Tibial nerve (tissue), 4 donors: ENCODE measurements around the gene JARID2. TPM values are rescaled to one million over a fixed set of nuclear protein-coding genes. Genes with fewer than 3 reads are reported as not detected.
"Not testable (repeated sequence)": the region's sequence is repeated elsewhere in the genome, so short reads cannot be mapped to it uniquely, and the experiment has no call there.

ENCODE experiments used
- DNase-seq, 2 donors: peaks; one replicate each; pipeline ENCODE4 v3.0.0-alpha.2; 2019; ENCODE audit warnings: low spot score in 2 of 2
- H3K27ac ChIP-seq, 4 donors: fragments of 200-600 bp; sonication (generic) in 3 of 4; one replicate each; pipeline ENCODE4 v1.5.1; 2017 to 2019; ENCODE audit warnings: mild to moderate bottlenecking in 1 of 4
- H3K27me3 ChIP-seq, 2 donors: fragments of 200-600 bp; sonication (generic) in 1 of 2; one replicate each; pipeline versions ENCODE4 v1.5.1 to v1.6.0; 2017 to 2019
- H3K36me3 ChIP-seq, 3 donors: fragments of 200-600 bp; sonication (generic); one replicate each; pipeline ENCODE4 v1.5.1; 2018 to 2019
- H3K4me1 ChIP-seq, 4 donors: fragments of 200-600 bp; sonication (generic) in 3 of 4; one replicate each; pipeline ENCODE4 v1.5.1; 2017 to 2019
- H3K4me3 ChIP-seq, 4 donors: fragments of 200-600 bp; sonication (generic) in 3 of 4; one replicate each; pipeline ENCODE4 v1.5.1; 2017 to 2019; ENCODE audit warnings: mild to moderate bottlenecking in 1 of 4, moderate library complexity in 1 of 4
- H3K9me3 ChIP-seq, 4 donors: fragments of 200-600 bp; sonication (generic) in 3 of 4; one replicate each; pipeline ENCODE4 v1.5.1; 2017 to 2019
- EP300 ChIP-seq, 2 donors: sonication (generic); formaldehyde crosslinking; IDR thresholded peaks; one replicate each; pipeline ENCODE4 v1.6.1; 2017; ENCODE audit warnings: antibody characterized with exemption in 2 of 2, mild to moderate bottlenecking in 1 of 2
- POLR2A ChIP-seq, 2 donors: fragments of 450-650 bp; IDR thresholded peaks; one replicate each; pipeline ENCODE4 v1.6.1; 2017; ENCODE audit warnings: antibody characterized with exemption in 2 of 2, mild to moderate bottlenecking in 2 of 2, moderate library complexity in 2 of 2
- WGBS, 2 donors: methylation state at CpG; one replicate each; pipeline ENCODE4 v1.1.5; 2018; 5-methylcytosine and 5-hydroxymethylcytosine counted together
- total RNA-seq, 4 donors: library from RNA; depleted of rRNA; stranded (reverse); fragments of >200 nt; gene quantifications; one replicate each; pipeline ENCODE4 v1.1.0, GENCODE V29; 2016
- TF ChIP-seq, protein P1 (sequence below), 5 experiments: fragments of 200-600 bp in 3 of 5; fragments of 450-650 bp in 2 of 5; sonication (generic) in 3 of 5; IDR thresholded peaks; one replicate each; pipeline ENCODE4 v1.5.1; 2016 to 2019; ENCODE audit warnings: antibody characterized with exemption in 5 of 5, mild to moderate bottlenecking in 3 of 5, moderate library complexity in 2 of 5

The JARID2 gene
- total RNA-seq, 4 donors from 2014 or later = 9.0 to 26.1 (median 9.8) TPM

DNA sequence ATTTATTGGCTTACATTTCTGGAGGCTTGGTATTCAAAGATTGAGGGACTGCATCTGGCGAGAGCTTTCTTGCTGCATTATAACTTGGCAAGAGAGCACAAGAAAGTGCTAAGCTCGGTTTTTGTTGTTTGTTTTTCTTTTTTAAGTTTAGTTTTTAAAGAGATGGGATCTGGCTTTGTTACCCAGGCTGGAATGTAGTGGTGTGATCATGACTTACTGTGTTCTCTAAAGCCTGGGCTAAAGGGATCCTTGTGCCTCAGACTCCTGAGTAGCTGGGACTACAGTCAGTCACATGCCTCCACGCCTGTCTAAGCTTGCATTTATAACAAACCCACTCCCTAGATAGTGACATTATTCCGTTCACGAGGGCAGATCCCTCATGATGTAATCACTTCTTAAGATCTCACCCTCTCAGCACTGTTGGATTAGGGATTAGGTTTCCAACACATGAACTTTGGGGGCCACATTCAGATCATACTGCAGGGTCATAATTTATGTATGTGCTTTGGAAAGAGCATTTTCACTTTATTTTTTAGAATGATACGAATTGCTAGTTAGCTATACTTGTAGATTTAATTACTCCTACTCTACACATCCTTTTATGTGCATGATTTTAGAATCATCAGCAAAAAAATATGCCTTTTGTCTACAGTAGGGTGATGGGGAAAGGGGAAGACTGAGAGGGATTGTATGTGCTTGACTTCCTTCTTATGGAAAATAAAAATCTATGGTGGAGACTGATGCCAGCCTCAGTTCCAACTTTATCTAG, 167.8 kb downstream of the JARID2 start:
- DNase-seq = no peak
- H3K36me3 ChIP-seq = peaks cover 0 to 13% (median 0%) of the 10 kb centered on the region in 3 donors
- no peaks in the 10 kb centered on the region for H3K27me3 ChIP-seq
- WGBS, 2 donors = 27 to 29% methylated on average over 6 of the region's 6 CpGs
- TF ChIP-seq, protein P1, sequence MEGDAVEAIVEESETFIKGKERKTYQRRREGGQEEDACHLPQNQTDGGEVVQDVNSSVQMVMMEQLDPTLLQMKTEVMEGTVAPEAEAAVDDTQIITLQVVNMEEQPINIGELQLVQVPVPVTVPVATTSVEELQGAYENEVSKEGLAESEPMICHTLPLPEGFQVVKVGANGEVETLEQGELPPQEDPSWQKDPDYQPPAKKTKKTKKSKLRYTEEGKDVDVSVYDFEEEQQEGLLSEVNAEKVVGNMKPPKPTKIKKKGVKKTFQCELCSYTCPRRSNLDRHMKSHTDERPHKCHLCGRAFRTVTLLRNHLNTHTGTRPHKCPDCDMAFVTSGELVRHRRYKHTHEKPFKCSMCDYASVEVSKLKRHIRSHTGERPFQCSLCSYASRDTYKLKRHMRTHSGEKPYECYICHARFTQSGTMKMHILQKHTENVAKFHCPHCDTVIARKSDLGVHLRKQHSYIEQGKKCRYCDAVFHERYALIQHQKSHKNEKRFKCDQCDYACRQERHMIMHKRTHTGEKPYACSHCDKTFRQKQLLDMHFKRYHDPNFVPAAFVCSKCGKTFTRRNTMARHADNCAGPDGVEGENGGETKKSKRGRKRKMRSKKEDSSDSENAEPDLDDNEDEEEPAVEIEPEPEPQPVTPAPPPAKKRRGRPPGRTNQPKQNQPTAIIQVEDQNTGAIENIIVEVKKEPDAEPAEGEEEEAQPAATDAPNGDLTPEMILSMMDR (IDR thresholded peaks at IDR 0.05) = no peak
- TF ChIP-seq EP300 (IDR thresholded peaks at IDR 0.05) = peak in 1 of 2 donors; percentile 38
- peaks cover 0 to 25% (median 14%) of the 10 kb centered on the region in 4 donors for H3K4me1 ChIP-seq
- no peak overlapping the region for H3K4me3 ChIP-seq
- H3K9me3 ChIP-seq = peaks cover 0 to 5% (median 0%) of the 10 kb centered on the region in 4 donors
- H3K27ac ChIP-seq = peak overlapping the region in 1 of 4 donors; percentile 25

DNA sequence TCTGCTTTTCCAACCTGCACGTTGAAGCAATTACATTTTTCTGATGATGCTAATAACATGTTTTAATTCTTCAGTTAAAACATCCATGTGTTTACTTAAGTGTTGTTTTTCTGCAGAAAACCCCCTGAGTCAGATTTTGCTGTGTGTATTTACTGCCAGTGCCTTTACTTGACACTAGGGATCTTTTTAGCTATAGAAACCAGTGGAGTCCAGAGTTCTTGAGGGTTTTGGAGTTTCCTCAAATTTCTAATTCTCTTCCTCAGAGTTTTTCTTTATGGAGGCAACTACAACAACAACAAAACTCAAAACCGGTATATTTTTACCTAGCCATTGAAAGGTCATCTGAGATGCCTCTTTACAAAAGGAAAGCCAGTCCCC, 168.4 kb downstream of the JARID2 start:
- peaks cover 0 to 13% (median 0%) of the 10 kb centered on the region in 3 donors for H3K36me3 ChIP-seq
- peaks cover 0 to 24% (median 13%) of the 10 kb centered on the region in 4 donors for H3K4me1 ChIP-seq
- 19 to 23% methylated on average over 2 of the region's 2 CpGs for WGBS, 2 donors
- TF ChIP-seq POLR2A (IDR thresholded peaks at IDR 0.05) (no peak), EP300 (IDR thresholded peaks at IDR 0.05) (no peak)
- TF ChIP-seq, protein P1 (IDR thresholded peaks at IDR 0.05) = no peak
- no peak overlapping the region for H3K4me3 ChIP-seq
- H3K27ac ChIP-seq = no peak overlapping the region
- no peak for DNase-seq
- peaks cover 0 to 11% (median 3%) of the 10 kb centered on the region in 4 donors for H3K9me3 ChIP-seq
- no peaks in the 10 kb centered on the region for H3K27me3 ChIP-seq

DNA sequence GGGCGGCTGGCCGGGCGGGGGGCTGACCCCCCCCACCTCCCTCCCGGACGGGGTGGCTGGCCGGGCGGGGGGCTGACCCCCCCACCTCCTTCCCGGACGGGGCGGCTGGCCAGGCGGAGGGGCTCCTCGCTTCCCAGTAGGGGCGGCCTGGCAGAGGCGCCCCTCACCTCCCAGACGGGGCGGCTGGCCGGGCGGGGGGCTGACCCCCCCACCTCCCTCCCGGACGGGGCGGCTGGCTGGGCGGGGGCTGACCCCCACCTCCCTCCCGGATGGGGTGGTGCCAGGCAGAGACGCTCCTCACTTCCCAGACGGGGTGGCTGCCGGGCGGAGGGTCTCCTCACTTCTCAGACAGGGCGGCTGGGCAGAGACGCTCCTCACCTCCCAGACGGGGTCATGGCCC, 169.8 kb downstream of the JARID2 start:
- peaks cover 0 to 24% (median 10%) of the 10 kb centered on the region in 4 donors for H3K4me1 ChIP-seq
- peaks cover 0 to 24% (median 0%) of the 10 kb centered on the region in 3 donors for H3K36me3 ChIP-seq
- H3K9me3 ChIP-seq = peaks cover 0 to 22% (median 6%) of the 10 kb centered on the region in 4 donors
- H3K27ac ChIP-seq, H3K27me3 ChIP-seq, DNase-seq, H3K4me3 ChIP-seq: not testable (repeated sequence)
- 94% methylated on average over 3 of the region's 30 CpGs; no CpG with 5 or more reads in 1 of the 2 donors for WGBS, 2 donors

DNA sequence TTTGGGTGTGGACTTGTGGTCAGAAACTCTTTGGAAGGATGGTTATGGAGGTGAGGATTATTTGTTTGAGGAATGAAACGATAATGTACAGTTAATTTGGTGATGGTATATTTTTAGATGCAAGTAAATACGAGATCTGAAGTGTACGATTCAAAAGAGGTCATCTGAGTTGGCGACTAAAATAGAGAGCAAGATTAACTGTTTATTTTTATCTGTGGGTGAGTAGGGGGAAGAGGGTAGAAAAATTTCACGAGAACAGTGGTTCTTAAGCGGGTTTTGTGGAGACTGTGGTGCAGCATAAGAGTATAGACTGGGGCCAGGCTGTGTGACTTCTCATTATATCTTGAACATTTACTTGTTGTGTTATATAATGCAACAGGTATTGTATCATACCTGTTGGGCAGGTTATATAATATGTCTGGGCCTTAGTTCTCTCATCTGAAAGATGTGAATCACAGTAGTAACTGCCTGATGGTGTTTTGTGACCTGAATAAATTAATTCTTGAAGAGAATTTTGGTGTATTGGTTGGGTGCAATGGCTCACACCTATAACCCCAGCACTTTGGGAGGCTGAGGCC, 171.2 kb downstream of the JARID2 start:
- no peak for DNase-seq
- 84 to 86% methylated on average over 6 of the region's 6 CpGs for WGBS, 2 donors
- no peak for TF ChIP-seq EP300 (IDR thresholded peaks at IDR 0.05)
- TF ChIP-seq POLR2A (IDR thresholded peaks at IDR 0.05) = no peak
- TF ChIP-seq, protein P1 (IDR thresholded peaks at IDR 0.05) = no peak
- H3K4me3 ChIP-seq = no peak overlapping the region
- H3K36me3 ChIP-seq = peaks cover 0 to 28% (median 0%) of the 10 kb centered on the region in 3 donors
- no peaks in the 10 kb centered on the region for H3K27me3 ChIP-seq
- H3K4me1 ChIP-seq = peaks cover 0 to 20% (median 11%) of the 10 kb centered on the region in 4 donors
- H3K27ac ChIP-seq = no peak overlapping the region
- peaks cover 0 to 22% (median 6%) of the 10 kb centered on the region in 4 donors for H3K9me3 ChIP-seq

DNA sequence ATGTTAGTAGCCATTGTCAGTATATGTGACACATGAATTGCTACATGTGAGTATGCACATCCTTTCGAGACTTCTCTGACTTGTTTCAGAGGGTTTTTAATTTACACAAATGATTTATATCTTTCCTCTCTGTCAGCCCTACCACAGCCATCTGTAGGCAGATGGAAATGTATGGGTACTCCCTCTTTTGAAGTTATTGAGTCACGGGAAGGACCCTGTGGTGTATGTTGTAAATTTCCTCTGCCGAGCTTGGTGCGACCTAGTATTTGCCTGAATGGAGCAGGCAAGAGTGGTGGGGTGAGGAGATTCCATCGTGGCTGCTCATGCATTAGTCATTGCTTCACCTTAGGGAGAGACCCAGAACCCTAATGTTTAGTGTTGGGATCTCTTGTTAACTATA, 171.9 kb downstream of the JARID2 start:
- TF ChIP-seq EP300 (IDR thresholded peaks at IDR 0.05) (no peak), POLR2A (IDR thresholded peaks at IDR 0.05) (no peak)
- TF ChIP-seq, protein P1 (IDR thresholded peaks at IDR 0.05) = no peak
- Histone ChIP-seq H3K4me1 (peaks cover 0 to 24% (median 17%) of the 10 kb centered on the region in 4 donors), H3K27ac (no peak overlapping the region), H3K36me3 (peaks cover 0 to 28% (median 0%) of the 10 kb centered on the region in 3 donors), H3K9me3 (peaks cover 0 to 22% (median 6%) of the 10 kb centered on the region in 4 donors), H3K4me3 (no peak overlapping the region), H3K27me3 (no peaks in the 10 kb centered on the region)
- no peak for DNase-seq
- WGBS, 2 donors = 89 to 93% methylated on average over 5 of the region's 5 CpGs
